Left lung (tissue), 10 donors: ENCODE measurements around the gene CAPZA1. TPM values are rescaled to one million over a fixed set of nuclear protein-coding genes. Genes with fewer than 3 reads are reported as not detected.

Experiments used
- ATAC-seq: fragments of 200-7000 bp; cut with Tn5 transposase; one replicate; pipeline ENCODE4 v1.9.1; 2020; ENCODE audit warnings: moderate library complexity
- DNase-seq, 4 donors: peaks; one replicate each; pipeline ENCODE4 v3.0.0-alpha.2; 2013 to 2020
- H3K27ac ChIP-seq, 2 donors: fragments of 200-600 bp; sonication (generic) in 1 of 2; one replicate each; pipeline versions ENCODE4 v1.5.0 to v1.8.0; 2020 to 2021
- H3K27me3 ChIP-seq, 2 donors: fragments of 200-600 bp; sonication (generic) in 1 of 2; one replicate each; pipeline versions ENCODE4 v1.5.0 to v1.8.0; 2020 to 2021
- H3K36me3 ChIP-seq, 2 donors: fragments of 200-600 bp; sonication (generic) in 1 of 2; one replicate each; pipeline versions ENCODE4 v1.5.0 to v1.8.0; 2020 to 2021
- H3K4me1 ChIP-seq, 2 donors: fragments of 200-600 bp; one replicate each; pipeline ENCODE4 v1.8.0; 2021
- H3K4me3 ChIP-seq, 2 donors: fragments of 200-600 bp; sonication (generic) in 1 of 2; one replicate each; pipeline versions ENCODE4 v1.5.0 to v1.8.0; 2020 to 2021; ENCODE audit warnings: mild to moderate bottlenecking in 1 of 2
- H3K9me3 ChIP-seq, 2 donors: fragments of 200-600 bp; sonication (generic) in 1 of 2; one replicate each; pipeline versions ENCODE4 v1.5.0 to v1.8.0; 2020 to 2021
- intact Hi-C, 2 donors: fragments of 100-400 bp; cut with DNase I; formaldehyde crosslinking; loops; one replicate each; pipeline versions ENCODE4 v1.11.2 to v1.14.2; 2022
- polyA plus RNA-seq, 6 donors: library from polyadenylated mRNA; unstranded; fragments of 120-200 nt; gene quantifications; one replicate each; pipeline ENCODE4 v1.2.1, GENCODE V29; 2013; ENCODE audit not compliant: insufficient read length in 6 of 6
- total RNA-seq, 2 donors: library from RNA; stranded (reverse); fragmentation: NEBNext Ultra II Directional; extraction: Animal tissue kit (Norgen Biotek cat#: 25700); gene quantifications; one replicate each; pipeline ENCODE4 v1.2.1, GENCODE V29; 2021
- TF ChIP-seq, protein P1 (sequence below), 2 donors: fragments of 200-600 bp; sonication (generic) in 1 of 2; IDR thresholded peaks; one replicate each; pipeline versions ENCODE4 v1.5.0 to v1.8.0; 2021; ENCODE audit warnings: antibody characterized with exemption in 2 of 2
- donor health status: DM: no; HTN: yes; CAD: no.
- donor health status: DM: no; HTN: no; CAD: no.

The CAPZA1 gene
- total and polyA plus RNA-seq, 8 donors: 122 to 167 (median 146) TPM

DNA sequence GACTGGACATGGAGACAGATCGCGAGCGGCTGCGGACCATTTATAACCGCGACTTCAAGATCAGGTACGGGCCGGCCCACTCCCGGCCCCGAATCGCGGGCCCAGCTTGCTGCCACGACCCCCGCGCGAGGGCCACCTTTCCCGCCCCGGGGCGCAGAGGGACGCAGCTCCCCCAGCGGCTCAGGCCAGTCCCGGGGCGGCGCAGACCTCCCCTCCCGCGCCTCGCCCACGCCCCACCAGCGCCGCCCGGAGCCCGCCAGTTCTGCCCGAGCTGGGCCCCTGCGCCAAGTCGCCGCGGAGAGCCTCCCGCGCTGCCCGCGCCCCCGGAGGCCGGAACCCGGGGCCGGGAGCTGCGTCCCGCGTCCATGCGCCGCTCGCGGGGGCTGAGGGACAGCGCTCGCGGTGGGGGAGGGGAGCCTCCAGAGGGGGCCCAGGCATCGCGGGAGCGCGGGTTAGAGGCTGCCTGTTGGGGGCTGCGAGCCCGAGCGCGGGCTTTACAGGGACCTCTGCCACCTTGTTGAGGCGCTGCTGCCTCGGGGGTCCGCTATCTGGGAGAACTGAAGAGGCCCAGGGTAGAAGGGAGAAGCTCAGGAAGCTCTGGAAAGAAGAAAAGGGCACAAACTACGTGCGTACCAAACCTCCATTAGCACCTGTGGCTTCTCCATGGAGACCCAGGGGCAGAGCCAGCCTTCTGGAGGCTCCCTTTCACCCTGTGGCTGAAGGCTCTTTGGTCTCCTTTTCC, 55.5 kb downstream of the CAPZA1 start:
- H3K4me3 ChIP-seq: peak overlapping the region; percentile 89 to 90
- H3K9me3 ChIP-seq: no peaks in the 10 kb centered on the region
- DNase-seq (peak in 3 of 4 donors; percentile 66 to 87 (median 70)), ATAC-seq (peak; percentile 79)
- H3K36me3 ChIP-seq: peaks cover 0 to 21% of the 10 kb centered on the region in 2 donors
- no peaks in the 10 kb centered on the region for H3K27me3 ChIP-seq
- peaks cover 0 to 42% of the 10 kb centered on the region in 2 donors for H3K4me1 ChIP-seq
- TF ChIP-seq, protein P1, sequence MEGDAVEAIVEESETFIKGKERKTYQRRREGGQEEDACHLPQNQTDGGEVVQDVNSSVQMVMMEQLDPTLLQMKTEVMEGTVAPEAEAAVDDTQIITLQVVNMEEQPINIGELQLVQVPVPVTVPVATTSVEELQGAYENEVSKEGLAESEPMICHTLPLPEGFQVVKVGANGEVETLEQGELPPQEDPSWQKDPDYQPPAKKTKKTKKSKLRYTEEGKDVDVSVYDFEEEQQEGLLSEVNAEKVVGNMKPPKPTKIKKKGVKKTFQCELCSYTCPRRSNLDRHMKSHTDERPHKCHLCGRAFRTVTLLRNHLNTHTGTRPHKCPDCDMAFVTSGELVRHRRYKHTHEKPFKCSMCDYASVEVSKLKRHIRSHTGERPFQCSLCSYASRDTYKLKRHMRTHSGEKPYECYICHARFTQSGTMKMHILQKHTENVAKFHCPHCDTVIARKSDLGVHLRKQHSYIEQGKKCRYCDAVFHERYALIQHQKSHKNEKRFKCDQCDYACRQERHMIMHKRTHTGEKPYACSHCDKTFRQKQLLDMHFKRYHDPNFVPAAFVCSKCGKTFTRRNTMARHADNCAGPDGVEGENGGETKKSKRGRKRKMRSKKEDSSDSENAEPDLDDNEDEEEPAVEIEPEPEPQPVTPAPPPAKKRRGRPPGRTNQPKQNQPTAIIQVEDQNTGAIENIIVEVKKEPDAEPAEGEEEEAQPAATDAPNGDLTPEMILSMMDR (IDR thresholded peaks at IDR 0.05): no peak
- intact Hi-C loops: loop anchor here in 1 of 2 donors (10.0 kb wide), 1 partner anchor 50 kb away; no protein-coding TSS in a partner anchor
- peak overlapping the region; percentile 90 to 95 for H3K27ac ChIP-seq

DNA sequence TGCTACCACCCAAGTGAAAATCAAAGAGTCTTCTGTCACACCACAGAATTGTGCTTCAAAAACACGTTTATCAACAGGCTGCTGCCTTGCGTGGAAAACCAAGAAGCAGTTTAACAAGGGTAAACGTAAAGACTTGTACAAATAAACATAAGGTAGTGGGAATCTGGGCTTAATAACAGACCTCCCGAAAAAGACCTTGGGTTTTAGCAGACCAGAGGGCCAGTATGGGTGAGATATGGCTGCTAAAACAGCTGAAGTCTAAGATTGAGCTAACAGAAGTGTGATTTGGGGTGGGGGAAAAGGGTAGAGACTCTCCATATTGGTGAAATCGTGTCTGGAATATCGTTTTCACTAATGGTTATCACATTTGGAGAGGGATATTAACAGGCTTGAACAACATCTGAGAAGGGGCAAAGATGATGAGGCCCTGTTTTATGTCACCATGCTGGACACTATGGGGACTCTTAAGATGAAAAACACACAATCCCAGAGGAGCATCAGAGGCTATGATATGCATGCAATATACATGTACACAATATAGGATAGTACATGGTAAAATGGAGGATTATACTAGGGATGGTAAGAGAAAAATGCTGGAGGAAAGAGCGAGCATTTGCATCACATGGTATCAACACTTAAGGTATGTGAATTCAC, 56.2 kb downstream of the CAPZA1 start:
- ATAC-seq (no peak), DNase-seq (no peak)
- peaks cover 0 to 42% of the 10 kb centered on the region in 2 donors for H3K4me1 ChIP-seq
- peak overlapping the region; percentile 90 to 95 for H3K27ac ChIP-seq
- H3K9me3 ChIP-seq: no peaks in the 10 kb centered on the region
- H3K36me3 ChIP-seq: peaks cover 0 to 14% of the 10 kb centered on the region in 2 donors
- H3K4me3 ChIP-seq: peak overlapping the region; percentile 89 to 90
- intact Hi-C loops: loop anchor here in 1 of 2 donors (10.0 kb wide), 1 partner anchor 51 kb away; no protein-coding TSS in a partner anchor
- TF ChIP-seq, protein P1 (IDR thresholded peaks at IDR 0.05): no peak
- H3K27me3 ChIP-seq: no peaks in the 10 kb centered on the region

DNA sequence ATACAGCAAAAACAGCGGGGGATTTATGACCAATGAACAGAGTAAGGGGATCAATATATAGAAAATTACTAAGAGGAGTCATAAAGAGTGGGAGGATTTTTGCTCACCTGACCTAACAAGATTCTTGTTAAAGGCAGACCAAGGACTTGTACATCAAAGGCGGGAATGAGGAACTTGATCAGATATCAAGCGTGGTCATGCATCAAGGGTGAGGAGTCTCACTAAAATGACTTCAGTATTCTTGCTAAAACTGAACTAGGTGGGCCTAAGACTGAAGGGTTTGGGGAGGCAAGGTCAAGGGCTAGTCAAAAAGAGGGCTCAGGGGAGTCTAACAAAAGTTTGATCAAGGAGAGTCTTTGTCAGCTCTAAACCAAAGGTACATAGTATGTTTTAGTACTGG, 56.9 kb downstream of the CAPZA1 start:
- ATAC-seq (no peak), DNase-seq (no peak)
- Histone ChIP-seq H3K27ac (no peak overlapping the region), H3K27me3 (no peaks in the 10 kb centered on the region), H3K9me3 (no peaks in the 10 kb centered on the region), H3K4me1 (peaks cover 0 to 42% of the 10 kb centered on the region in 2 donors), H3K36me3 (peaks cover 0 to 8% of the 10 kb centered on the region in 2 donors), H3K4me3 (no peak overlapping the region)
- TF ChIP-seq, protein P1 (IDR thresholded peaks at IDR 0.05): no peak
- intact Hi-C loops: loop anchor here in 1 of 2 donors (10.0 kb wide), 1 partner anchor 52 kb away; no protein-coding TSS in a partner anchor

DNA sequence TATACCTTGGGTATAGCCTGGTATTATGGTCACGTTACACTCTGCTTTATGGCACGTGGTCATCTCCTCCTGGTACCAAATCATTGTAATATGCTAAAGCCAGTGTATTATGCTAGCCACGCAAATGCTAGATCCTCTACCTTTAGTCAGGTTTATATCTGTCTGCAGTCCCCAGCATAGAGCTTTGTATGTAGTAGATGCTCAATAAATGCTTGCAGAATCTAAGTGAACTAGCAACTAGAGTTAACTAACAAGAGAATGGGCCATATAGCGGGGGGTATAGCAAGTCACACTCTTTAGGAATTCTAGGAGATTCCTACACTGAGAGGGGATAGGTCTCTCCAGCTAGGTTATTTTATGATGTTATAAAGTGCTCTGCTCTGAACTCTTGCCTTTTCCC, 57.9 kb downstream of the CAPZA1 start:
- H3K27ac ChIP-seq: no peak overlapping the region
- ATAC-seq (no peak), DNase-seq (no peak)
- no peaks in the 10 kb centered on the region for H3K27me3 ChIP-seq
- H3K4me3 ChIP-seq: no peak overlapping the region
- peaks cover 0 to 40% of the 10 kb centered on the region in 2 donors for H3K4me1 ChIP-seq
- intact Hi-C loops: loop anchor here in 1 of 2 donors (10.0 kb wide), 1 partner anchor 53 kb away; no protein-coding TSS in a partner anchor
- TF ChIP-seq, protein P1 (IDR thresholded peaks at IDR 0.05): no peak
- no peaks in the 10 kb centered on the region for H3K36me3 ChIP-seq
- no peaks in the 10 kb centered on the region for H3K9me3 ChIP-seq

- intact Hi-C loops: loop anchor here in 1 of 2 donors (10.0 kb wide), 1 partner anchor 54 kb away; no protein-coding TSS in a partner anchor
- H3K4me1 ChIP-seq: peaks cover 0 to 30% of the 10 kb centered on the region in 2 donors
Measured at GRCh38 chr1:112678605-112679004, 59.0 kb downstream of the CAPZA1 start.

More at GRCh38 chr1:112678605-112679004, 59.0 kb downstream of the CAPZA1 start:
- no peaks in the 10 kb centered on the region for H3K36me3 ChIP-seq
- H3K9me3 ChIP-seq: no peaks in the 10 kb centered on the region
- TF ChIP-seq, protein P1 (IDR thresholded peaks at IDR 0.05): no peak
- ATAC-seq (no peak), DNase-seq (no peak)
- no peak overlapping the region for H3K4me3 ChIP-seq
- H3K27me3 ChIP-seq: no peaks in the 10 kb centered on the region
- H3K27ac ChIP-seq: peak overlapping the region in 1 of 2 donors; percentile 39
